Gastrocnemius medialis (tissue), 4 donors: ENCODE results near the gene CALHM2. TPM values are rescaled to one million over a fixed set of nuclear protein-coding genes. Genes with fewer than 3 reads are reported as not detected.

Experiments used
- ATAC-seq, 2 donors: fragments of 150-250 bp; one replicate each; pipeline ENCODE4 v1.9.1; 2016
- DNase-seq, 2 donors: peaks; one replicate each; pipeline ENCODE4 v3.0.0-alpha.2; 2019
- H3K27ac ChIP-seq, 4 donors: fragments of 200-600 bp; sonication (generic); 1 replicate in 1 of 4; 2 replicates in 3 of 4; pipeline ENCODE4 v1.5.1; 2016 to 2018; ENCODE audit warnings: mild to moderate bottlenecking in 2 of 4, moderate library complexity in 1 of 4
- H3K27me3 ChIP-seq, 3 donors: fragments of 200-600 bp; sonication (generic) in 2 of 3; 1 replicate in 1 of 3; 2 replicates in 2 of 3; pipeline versions ENCODE4 v1.5.1 to v1.6.0; 2016 to 2019; ENCODE audit warnings: mild to moderate bottlenecking in 1 of 3, moderate library complexity in 1 of 3
- H3K36me3 ChIP-seq, 2 donors: fragments of 200-600 bp; sonication (generic) in 1 of 2; one replicate each; pipeline ENCODE4 v1.5.1; 2017 to 2018
- H3K4me1 ChIP-seq, 2 donors: fragments of 200-600 bp; sonication (generic) in 1 of 2; one replicate each; pipeline ENCODE4 v1.5.1; 2016 to 2017; ENCODE audit warnings: mild to moderate bottlenecking in 2 of 2
- H3K4me3 ChIP-seq, 4 donors: fragments of 200-600 bp; sonication (generic) in 3 of 4; 1 replicate in 1 of 4; 2 replicates in 3 of 4; pipeline ENCODE4 v1.5.1; 2016 to 2019; ENCODE audit warnings: mild to moderate bottlenecking in 2 of 4
- H3K9me3 ChIP-seq, 3 donors: fragments of 200-600 bp; sonication (generic) in 2 of 3; 1 replicate in 1 of 3; 2 replicates in 2 of 3; pipeline ENCODE4 v1.5.1; 2016 to 2019
- CTCF ChIP-seq, 5 experiments: fragments of 450-650 bp in 3 of 5; fragments of 200-600 bp in 2 of 5; sonication (generic) in 2 of 5; IDR thresholded peaks in 4 of 5; conservative IDR thresholded peaks in 1 of 5; 1 replicate in 4 of 5; 2 replicates in 1 of 5; pipeline ENCODE4 v1.5.1; 2016 to 2019; ENCODE audit warnings: antibody characterized with exemption in 5 of 5, mild to moderate bottlenecking in 3 of 5, moderate library complexity in 3 of 5
- POLR2A ChIP-seq, 2 donors: fragments of 450-650 bp; IDR thresholded peaks; one replicate each; pipeline ENCODE4 v1.6.1; 2017; ENCODE audit warnings: antibody characterized with exemption in 2 of 2, mild to moderate bottlenecking in 2 of 2, moderate library complexity in 2 of 2
- in situ Hi-C, 4 donors: fragments of 200-750 bp; cut with MboI; loops; one replicate each; pipeline versions ENCODE4 v1.15.0 to v1.8.0; 2017; ENCODE audit warnings: low sequenced_read_pairs in 4 of 4
- intact Hi-C: fragments of 100-400 bp; cut with DNase I; formaldehyde crosslinking; loops from one replicate; pipeline ENCODE4 v1.15.1; 2023; ENCODE audit warnings: low total_unique reads
- total RNA-seq, 4 donors: library from RNA; depleted of rRNA; stranded (reverse); fragments of >200 nt; gene quantifications; one replicate each; pipeline versions ENCODE4 v1.1.0 to v1.2.3, GENCODE V29; 2016

The CALHM2 gene
- total RNA-seq, 4 donors from 2014 or later = 8.9 to 19.8 (median 16.9) TPM

- Histone ChIP-seq H3K4me1 (peaks cover 38 to 40% of the 10 kb centered on the region in 2 donors), H3K36me3 (peaks cover 0 to 93% of the 10 kb centered on the region in 2 donors), H3K9me3 (no peaks in the 10 kb centered on the region), H3K27ac (peak overlapping the region in 3 of 4 donors; percentile 77 to 86 (median 81)), H3K4me3 (no peak overlapping the region), H3K27me3 (no peaks in the 10 kb centered on the region)
- intact Hi-C loops (no loop called here), in situ Hi-C loops (no loop called here)
- DNase-seq (no peak), ATAC-seq (no peak)
- TF ChIP-seq CTCF (IDR thresholded peaks at IDR 0.05 in 4 of 5, conservative IDR thresholded peaks at IDR 0.05 in 1 of 5) = no peak
- no peak for TF ChIP-seq POLR2A (IDR thresholded peaks at IDR 0.05)
Measured at GRCh38 chr10:103444478-103444877, 7.7 kb downstream of the CALHM2 start.

GRCh38 chr10:103443475-103444185, 8.5 kb downstream of the CALHM2 start:
- ATAC-seq (no peak), DNase-seq (no peak)
- no peak overlapping the region for H3K4me3 ChIP-seq
- H3K9me3 ChIP-seq = no peaks in the 10 kb centered on the region
- no peaks in the 10 kb centered on the region for H3K27me3 ChIP-seq
- intact Hi-C loops = no loop called here
- H3K36me3 ChIP-seq = peaks cover 0 to 93% of the 10 kb centered on the region in 2 donors
- H3K27ac ChIP-seq = peak overlapping the region in 3 of 4 donors; percentile 6 to 38 (median 8)
- peaks cover 31 to 32% of the 10 kb centered on the region in 2 donors for H3K4me1 ChIP-seq
- TF ChIP-seq POLR2A (IDR thresholded peaks at IDR 0.05) (no peak), CTCF (IDR thresholded peaks at IDR 0.05 in 4 of 5, conservative IDR thresholded peaks at IDR 0.05 in 1 of 5) (no peak)
- in situ Hi-C loops = no loop called here

- DNase-seq (peak; percentile 43 to 61), ATAC-seq (peak; percentile 49 to 62)
- TF ChIP-seq POLR2A (IDR thresholded peaks at IDR 0.05) (no peak), CTCF (IDR thresholded peaks at IDR 0.05 in 4 of 5, conservative IDR thresholded peaks at IDR 0.05 in 1 of 5) (no peak)
- peak overlapping the region in 3 of 4 donors; percentile 44 to 71 (median 65) for H3K27ac ChIP-seq
- no peak overlapping the region for H3K4me3 ChIP-seq
- H3K9me3 ChIP-seq = no peaks in the 10 kb centered on the region
- in situ Hi-C loops (no loop called here), intact Hi-C loops (no loop called here)
- H3K27me3 ChIP-seq = no peaks in the 10 kb centered on the region
- peaks cover 24 to 31% of the 10 kb centered on the region in 2 donors for H3K4me1 ChIP-seq
- H3K36me3 ChIP-seq = peaks cover 0 to 94% of the 10 kb centered on the region in 2 donors
Measured at GRCh38 chr10:103442031-103442461, 10.1 kb downstream of the CALHM2 start.

- intact Hi-C loops (no loop called here), in situ Hi-C loops (no loop called here)
- H3K4me1 ChIP-seq = peaks cover 24 to 27% of the 10 kb centered on the region in 2 donors
- H3K36me3 ChIP-seq = peaks cover 0 to 94% of the 10 kb centered on the region in 2 donors
- peak overlapping the region; percentile 44 to 71 (median 56) for H3K27ac ChIP-seq
- no peak overlapping the region for H3K4me3 ChIP-seq
- no peak for DNase-seq
- H3K9me3 ChIP-seq = no peaks in the 10 kb centered on the region
- peak in 1 of 2 donors; percentile 3 for ATAC-seq
- no peak for TF ChIP-seq CTCF (IDR thresholded peaks at IDR 0.05 in 4 of 5, conservative IDR thresholded peaks at IDR 0.05 in 1 of 5)
- no peak for TF ChIP-seq POLR2A (IDR thresholded peaks at IDR 0.05)
- H3K27me3 ChIP-seq = no peaks in the 10 kb centered on the region
Measured at GRCh38 chr10:103441611-103442010, 10.6 kb downstream of the CALHM2 start.
